Mesenchymal stem cell (in vitro differentiated cells and primary cell): ENCODE results near the gene SORCS3.

Source experiments
- DNase-seq: peaks from one replicate; pipeline ENCODE4 v3.0.0-alpha.2; 2013
- H2AFZ ChIP-seq: one replicate; pipeline ENCODE4 v1.6.1; 2013; ENCODE audit warnings: low read depth, mild to moderate bottlenecking, control low read depth, inconsistent platforms, low read length, moderate library complexity
- H2AK5ac ChIP-seq: 2 replicates; pipeline ENCODE4 v1.6.1; 2013; ENCODE audit warnings: low read length, moderate library complexity, mild to moderate bottlenecking, inconsistent platforms; ENCODE audit not compliant: severe bottlenecking
- H2BK120ac ChIP-seq: one replicate; pipeline ENCODE4 v1.6.1; 2013; ENCODE audit warnings: low read depth, mild to moderate bottlenecking, inconsistent platforms, low read length, moderate library complexity
- H2BK12ac ChIP-seq, 2 experiments: one replicate each; pipeline ENCODE4 v1.6.1; 2013; ENCODE audit warnings: inconsistent platforms in 2 of 2, low read length in 2 of 2, mild to moderate bottlenecking in 2 of 2, moderate library complexity in 2 of 2, control low read depth in 1 of 2
- H2BK15ac ChIP-seq: one replicate; pipeline ENCODE4 v1.6.1; 2013; ENCODE audit warnings: mild to moderate bottlenecking, low read depth, inconsistent platforms; ENCODE audit not compliant: poor library complexity, severe bottlenecking
- H2BK5ac ChIP-seq: 2 replicates; pipeline ENCODE4 v1.6.1; 2013; ENCODE audit warnings: low read depth, mild to moderate bottlenecking, low read length, control low read depth, inconsistent platforms; ENCODE audit not compliant: poor library complexity, severe bottlenecking
- H3K14ac ChIP-seq, 2 experiments: one replicate each; pipeline ENCODE4 v1.6.1; 2013; ENCODE audit warnings: inconsistent platforms in 2 of 2, low read length in 2 of 2, control low read depth in 1 of 2, mild to moderate bottlenecking in 1 of 2, moderate library complexity in 1 of 2
- H3K18ac ChIP-seq, 2 experiments: one replicate each; pipeline ENCODE4 v1.6.1; 2013; ENCODE audit warnings: inconsistent platforms in 2 of 2, low read length in 2 of 2, control low read depth in 1 of 2, low read depth in 1 of 2, mild to moderate bottlenecking in 1 of 2
- H3K23ac ChIP-seq, 2 experiments: one replicate each; pipeline ENCODE4 v1.6.1; 2013; ENCODE audit warnings: inconsistent platforms in 2 of 2, low read length in 2 of 2, mild to moderate bottlenecking in 2 of 2, moderate library complexity in 2 of 2, control low read depth in 1 of 2
- H3K27ac ChIP-seq: 2 replicates; pipeline ENCODE4 v1.5.1; 2013; ENCODE audit warnings: mild to moderate bottlenecking, moderate library complexity, low read length, control low read depth, inconsistent platforms; ENCODE audit not compliant: poor library complexity, severe bottlenecking
- H3K27me3 ChIP-seq, 2 experiments: 2 replicates each; pipeline versions ENCODE4 v1.6.1 to v1.7.0; 2013; ENCODE audit warnings: low read length in 2 of 2, mild to moderate bottlenecking in 2 of 2, moderate library complexity in 2 of 2, control low read depth in 1 of 2, inconsistent platforms in 1 of 2; ENCODE audit not compliant: control insufficient read depth in 1 of 2, insufficient read depth in 1 of 2
- H3K36me3 ChIP-seq, 2 experiments: 2 replicates each; pipeline versions ENCODE4 v1.6.1 to v1.7.0; 2013; ENCODE audit warnings: low read length in 2 of 2, control low read depth in 1 of 2, inconsistent platforms in 1 of 2, low read depth in 1 of 2, mild to moderate bottlenecking in 1 of 2; ENCODE audit not compliant: insufficient read depth in 2 of 2, control insufficient read depth in 1 of 2
- H3K4ac ChIP-seq, 2 experiments: one replicate each; pipeline ENCODE4 v1.6.1; 2013; ENCODE audit warnings: inconsistent platforms in 2 of 2, low read length in 2 of 2, mild to moderate bottlenecking in 2 of 2, moderate library complexity in 2 of 2, control low read depth in 1 of 2, low read depth in 1 of 2
- H3K4me1 ChIP-seq: 2 replicates; pipeline ENCODE4 v1.6.1; 2013; ENCODE audit warnings: low read depth, low read length, control low read depth; ENCODE audit not compliant: control insufficient read depth, insufficient read depth
- H3K4me2 ChIP-seq: 2 replicates; pipeline ENCODE4 v1.6.1; 2013; ENCODE audit warnings: low read length, mild to moderate bottlenecking, inconsistent platforms; ENCODE audit not compliant: poor library complexity, severe bottlenecking
- H3K4me3 ChIP-seq, 2 experiments: 2 replicates each; pipeline versions ENCODE4 v1.5.1 to v1.7.0; 2013; ENCODE audit warnings: low read length in 2 of 2, mild to moderate bottlenecking in 2 of 2, control low read depth in 1 of 2, low read depth in 1 of 2; ENCODE audit not compliant: insufficient read depth in 1 of 2
- H3K79me1 ChIP-seq: replicated peaks from 2 replicates; pipeline ENCODE4 v1.6.1; 2013; ENCODE audit warnings: mild to moderate bottlenecking, control low read depth, low read length, inconsistent platforms; ENCODE audit not compliant: poor library complexity, severe bottlenecking
- H3K9ac ChIP-seq: 2 replicates; pipeline ENCODE4 v1.7.0; 2013; ENCODE audit warnings: mild to moderate bottlenecking, low read length, moderate library complexity
- H3K9me3 ChIP-seq: 2 replicates; pipeline ENCODE4 v1.7.0; 2013; ENCODE audit warnings: mild to moderate bottlenecking, low read length; ENCODE audit not compliant: control insufficient read depth
- H4K8ac ChIP-seq: one replicate; pipeline ENCODE4 v1.6.1; 2013; ENCODE audit warnings: inconsistent platforms, mild to moderate bottlenecking, low read length, moderate library complexity
- H4K91ac ChIP-seq: one replicate; pipeline ENCODE4 v1.6.1; 2013; ENCODE audit warnings: mild to moderate bottlenecking, low read length, inconsistent platforms
- WGBS: methylation state at CpG from one replicate; pipeline ENCODE4 v1.1.7; 2013; ENCODE audit warnings: mixed read lengths; 5-methylcytosine and 5-hydroxymethylcytosine counted together

The SORCS3 gene

DNA sequence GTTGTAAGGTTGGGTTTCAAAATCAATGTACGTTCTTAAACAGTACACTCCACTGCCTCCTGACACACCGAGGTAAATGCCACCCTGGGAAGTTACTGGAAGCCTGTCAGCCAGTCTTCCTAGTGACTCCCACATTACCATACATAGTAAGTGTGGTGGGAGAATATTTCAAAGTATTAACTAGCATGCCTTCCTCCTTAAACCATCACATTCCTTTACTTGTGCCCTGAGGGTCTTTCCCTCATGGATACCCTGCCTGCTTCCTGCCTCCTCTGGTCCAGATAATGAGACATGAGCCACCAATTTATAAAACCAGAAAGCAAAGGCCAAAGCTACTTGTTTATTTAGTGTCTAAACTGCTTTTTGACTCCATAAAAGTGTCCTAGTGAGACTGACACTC, 23.3 kb upstream of the SORCS3 start:
- Histone ChIP-seq H4K8ac (no peak overlapping the region), H3K14ac (no peak overlapping the region), H3K23ac (no peak overlapping the region), H3K4ac (no peak overlapping the region), H2BK120ac (no peak overlapping the region), H3K4me3 (no peak overlapping the region), H3K4me1 (no peaks in the 10 kb centered on the region), H2AFZ (no peak overlapping the region), H2AK5ac (no peak overlapping the region), H4K91ac (no peak overlapping the region), H2BK15ac (no peak overlapping the region), H3K18ac (no peak overlapping the region), H2BK5ac (no peak overlapping the region), H3K79me1 (no peaks in the 10 kb centered on the region), H3K36me3 (no peaks in the 10 kb centered on the region), H3K9ac (no peak overlapping the region), H3K27me3 (peaks cover 0 to 31% of the 10 kb centered on the region in 2 experiments), H3K9me3 (no peaks in the 10 kb centered on the region), H2BK12ac (no peak overlapping the region), H3K4me2 (no peak overlapping the region), H3K27ac (no peak overlapping the region)
- no peak for DNase-seq
- WGBS = no CpG with 5 or more reads among the region's 2 CpGs

DNA sequence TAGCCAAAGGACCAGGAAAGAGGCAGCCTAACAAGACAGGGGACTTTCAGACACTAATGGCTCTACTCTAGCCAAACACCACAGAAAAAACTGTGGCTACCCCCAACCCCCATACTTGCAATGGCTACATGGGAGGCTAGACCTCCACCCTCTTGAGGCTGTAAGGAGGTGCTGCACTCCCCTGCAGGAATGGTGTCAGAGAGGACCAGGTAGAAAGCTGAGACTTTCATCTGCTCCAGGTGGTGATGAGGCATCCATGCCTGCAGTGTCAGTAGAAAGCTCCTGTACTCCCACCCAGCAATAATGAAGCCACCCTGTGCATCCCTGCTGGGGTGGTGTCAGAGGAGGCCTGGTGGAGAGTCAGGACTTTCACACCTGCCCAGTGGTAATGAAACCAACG, 18.9 kb upstream of the SORCS3 start:
- H3K14ac ChIP-seq = no peak overlapping the region
- H3K36me3 ChIP-seq = no peaks in the 10 kb centered on the region
- no peak overlapping the region for H3K27ac ChIP-seq
- no peak overlapping the region for H2BK12ac ChIP-seq
- H3K27me3 ChIP-seq = peaks cover 0 to 20% of the 10 kb centered on the region in 2 experiments
- H3K18ac ChIP-seq = no peak overlapping the region
- H3K9me3 ChIP-seq = no peaks in the 10 kb centered on the region
- H3K79me1 ChIP-seq = no peaks in the 10 kb centered on the region
- no peak overlapping the region for H4K8ac ChIP-seq
- no peak overlapping the region for H2BK120ac ChIP-seq
- H3K4me1 ChIP-seq = no peaks in the 10 kb centered on the region
- no peak overlapping the region for H2BK15ac ChIP-seq
- no peak overlapping the region for H3K9ac ChIP-seq
- no peak overlapping the region for H4K91ac ChIP-seq
- H3K4ac ChIP-seq = no peak overlapping the region
- no peak for DNase-seq
- no peak overlapping the region for H3K4me2 ChIP-seq
- H3K4me3 ChIP-seq = no peak overlapping the region
- peak overlapping the region; percentile 24 for H2AFZ ChIP-seq
- no CpG with 5 or more reads among the region's 1 CpG for WGBS
- no peak overlapping the region for H3K23ac ChIP-seq
- no peak overlapping the region for H2AK5ac ChIP-seq
- H2BK5ac ChIP-seq = no peak overlapping the region

DNA sequence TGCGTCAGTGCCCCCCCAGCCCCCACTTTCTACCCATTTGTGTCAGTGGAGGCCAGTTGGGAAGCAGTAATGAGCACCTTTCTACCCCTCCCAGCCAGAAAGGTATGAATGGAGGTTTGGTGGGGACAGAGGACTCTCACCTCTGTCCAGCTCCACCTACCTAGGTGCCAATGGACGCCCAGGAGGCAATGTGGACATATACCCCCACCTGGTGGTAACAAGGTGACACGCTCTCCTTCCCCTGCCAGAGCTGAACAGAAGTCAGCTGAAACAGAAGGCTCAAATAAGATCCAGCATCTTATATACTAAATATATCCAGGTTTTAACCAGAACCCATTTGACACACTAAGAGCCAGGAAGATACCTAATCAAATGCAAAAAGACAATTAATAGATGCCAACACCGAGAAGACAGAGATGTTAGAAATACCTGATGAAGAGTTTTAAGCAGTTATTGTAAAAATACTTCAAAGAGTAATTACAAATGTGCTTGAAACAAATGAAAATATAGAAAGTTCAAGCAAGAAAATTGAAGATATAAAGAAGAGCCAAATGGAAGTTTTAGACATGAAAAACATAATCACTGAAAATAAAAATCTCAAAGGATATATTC, 18.4 kb upstream of the SORCS3 start:
- Histone ChIP-seq H3K4me2 (no peak overlapping the region), H3K23ac (no peak overlapping the region), H2BK5ac (no peak overlapping the region), H3K9ac (no peak overlapping the region), H2AK5ac (no peak overlapping the region), H2AFZ (no peak overlapping the region), H3K9me3 (no peaks in the 10 kb centered on the region), H3K36me3 (no peaks in the 10 kb centered on the region), H3K14ac (no peak overlapping the region), H4K8ac (no peak overlapping the region), H3K79me1 (no peaks in the 10 kb centered on the region), H4K91ac (no peak overlapping the region), H3K4me1 (no peaks in the 10 kb centered on the region), H3K4me3 (no peak overlapping the region), H3K27me3 (peaks cover 0 to 19% of the 10 kb centered on the region in 2 experiments), H2BK15ac (no peak overlapping the region), H2BK12ac (no peak overlapping the region), H3K27ac (no peak overlapping the region), H3K4ac (no peak overlapping the region), H2BK120ac (no peak overlapping the region), H3K18ac (no peak overlapping the region)
- 0% methylated on average over 2 of the region's 4 CpGs for WGBS
- no peak for DNase-seq

DNA sequence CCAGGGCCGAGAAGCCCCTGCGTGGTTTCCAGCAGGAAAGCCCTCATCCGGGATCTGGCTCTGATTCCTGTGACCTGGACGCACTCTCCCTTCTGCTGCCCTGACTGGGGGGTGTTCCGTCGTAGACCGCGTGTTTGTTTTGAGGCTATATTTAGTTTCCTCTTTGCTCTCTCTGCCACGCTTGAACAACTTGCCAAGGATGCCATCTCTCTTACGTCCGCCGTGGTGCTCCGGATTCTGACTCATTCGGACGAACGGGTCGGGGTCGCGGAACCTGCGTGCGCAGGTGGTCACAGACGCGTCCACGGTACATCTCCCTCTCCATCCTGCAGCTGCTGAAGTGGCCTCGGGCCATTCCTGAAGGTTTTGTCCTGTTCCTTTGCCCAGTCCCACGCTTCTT, 10.4 kb upstream of the SORCS3 start:
- DNase-seq = no peak
- no peak overlapping the region for H2AFZ ChIP-seq
- H3K4me3 ChIP-seq = no peak overlapping the region
- no peak overlapping the region for H4K91ac ChIP-seq
- no peak overlapping the region for H2BK15ac ChIP-seq
- no peak overlapping the region for H2BK120ac ChIP-seq
- H3K18ac ChIP-seq = no peak overlapping the region
- no peak overlapping the region for H3K4me2 ChIP-seq
- H3K9ac ChIP-seq = no peak overlapping the region
- H3K4me1 ChIP-seq = no peaks in the 10 kb centered on the region
- H3K4ac ChIP-seq = no peak overlapping the region
- no peaks in the 10 kb centered on the region for H3K9me3 ChIP-seq
- WGBS = 91% methylated on average over 26 of the region's 26 CpGs
- no peak overlapping the region for H2AK5ac ChIP-seq
- no peaks in the 10 kb centered on the region for H3K36me3 ChIP-seq
- peaks cover 0 to 13% of the 10 kb centered on the region in 2 experiments for H3K27me3 ChIP-seq
- no peaks in the 10 kb centered on the region for H3K79me1 ChIP-seq
- H4K8ac ChIP-seq = no peak overlapping the region
- H3K27ac ChIP-seq = no peak overlapping the region
- no peak overlapping the region for H3K23ac ChIP-seq
- H3K14ac ChIP-seq = no peak overlapping the region
- no peak overlapping the region for H2BK5ac ChIP-seq
- H2BK12ac ChIP-seq = no peak overlapping the region
